K562 (cell line): Measurements from ENCODE around the gene SLC49A3. TPM values are rescaled to one million over a fixed set of nuclear protein-coding genes. Genes with fewer than 3 reads are reported as not detected.

Experiments
- ATAC-seq: fragments of 200-7000 bp; cut with Tn5 transposase; 3 replicates; pipeline ENCODE4 v1.9.1; 2020; ENCODE audit warnings: moderate library complexity
- BruUV-seq: library from RNA; stranded (reverse); fragments of 400-500 nt; replicated peaks from 2 replicates; lab custom pipeline; 2021; lab: Mats Ljungman, UMichigan
- CTCF ChIA-PET: fragments of 300-600 bp; formaldehyde crosslinking; extraction: SDS; loops from one replicate; lab custom pipeline; 2021; ENCODE audit warnings: low intra/inter-chr PET ratio; lab: Yijun Ruan, JAX
- POLR2A ChIA-PET: fragments of 300-600, 350-650 bp; sonication (Branson Sonifier 250); formaldehyde crosslinking; extraction: SDS; loops from one replicate; lab custom pipeline; 2021; ENCODE audit warnings: antibody characterized with exemption, inconsistent platforms; lab: Yijun Ruan, JAX
- DNase-seq, 4 experiments: peaks; one replicate each; pipeline versions ENCODE4 v3.0.0 to v3.0.0-alpha.2; 2011 to 2018; ENCODE audit warnings: low spot score in 3 of 4, mixed read lengths in 3 of 4; ENCODE audit errors: extremely low read depth in 1 of 4
- FAIRE-seq: peaks from 2 replicates; lab custom pipeline; 2011; peaks lifted over from hg19 to GRCh38; lab: Jason Lieb, UNC
- H2AFZ ChIP-seq: 2 replicates; pipeline ENCODE4 v1.6.0; 2011; ENCODE audit warnings: low read depth, low read length, control low read depth, inconsistent platforms
- H3K27ac ChIP-seq: fragments of 200-600 bp; 3 replicates; pipeline ENCODE4 v1.8.0; 2011; ENCODE audit warnings: low read depth, mild to moderate bottlenecking, control low read depth, inconsistent platforms, low read length, moderate library complexity, mixed read lengths; ENCODE audit errors: extremely low read depth
- H3K27me3 ChIP-seq, 2 experiments: fragments of 300-600 bp in 1 of 2; 2 replicates in 1 of 2; 3 replicates in 1 of 2; pipeline versions ENCODE4 v1.6.0 to v1.8.0; 2011; ENCODE audit warnings: inconsistent platforms in 2 of 2, low read length in 2 of 2, mild to moderate bottlenecking in 1 of 2, mixed read lengths in 1 of 2, moderate library complexity in 1 of 2; ENCODE audit not compliant: control insufficient read depth in 2 of 2, insufficient read depth in 2 of 2
- H3K36me3 ChIP-seq: fragments of 300-600 bp; 3 replicates; pipeline ENCODE4 v1.8.0; 2011; ENCODE audit warnings: mild to moderate bottlenecking, low read length, inconsistent platforms; ENCODE audit not compliant: control insufficient read depth, insufficient read depth
- H3K4me1 ChIP-seq, 2 experiments: fragments of 200-600 bp in 1 of 2; replicated peaks in 1 of 2; 2 replicates in 1 of 2; 3 replicates in 1 of 2; pipeline versions ENCODE4 v1.5.1 to v1.8.0; 2011; ENCODE audit warnings: inconsistent platforms in 2 of 2, low read length in 2 of 2, mild to moderate bottlenecking in 1 of 2, mixed read lengths in 1 of 2, moderate library complexity in 1 of 2; ENCODE audit not compliant: control insufficient read depth in 2 of 2, insufficient read depth in 2 of 2
- H3K4me2 ChIP-seq: 2 replicates; pipeline ENCODE4 v1.6.1; 2011; ENCODE audit warnings: low read length, control low read depth, inconsistent platforms, mixed read lengths; ENCODE audit not compliant: insufficient read depth
- H3K4me3 ChIP-seq: fragments of 200-600 bp; sonication (generic), shearing (Covaris generic); 2 replicates; pipeline ENCODE4 v1.5.1; 2016; ENCODE audit warnings: control low read depth, inconsistent platforms
- H3K79me2 ChIP-seq: fragments of 200-600 bp; 3 replicates; pipeline ENCODE4 v1.8.0; 2011; ENCODE audit warnings: low read length, inconsistent platforms; ENCODE audit not compliant: control insufficient read depth, insufficient read depth
- H3K9ac ChIP-seq, 2 experiments: 2 replicates each; pipeline versions ENCODE4 v1.6.0 to v1.6.1; 2011; ENCODE audit warnings: low read depth in 2 of 2, low read length in 2 of 2, control low read depth in 1 of 2, inconsistent platforms in 1 of 2, mild to moderate bottlenecking in 1 of 2, mixed read lengths in 1 of 2; ENCODE audit not compliant: insufficient read depth in 1 of 2
- H3K9me1 ChIP-seq: one replicate; pipeline ENCODE4 v1.6.0; 2011; ENCODE audit warnings: inconsistent platforms, mild to moderate bottlenecking, low read length, moderate library complexity; ENCODE audit not compliant: control insufficient read depth, insufficient read depth
- H3K9me3 ChIP-seq: replicated peaks from 2 replicates; pipeline ENCODE4 v1.5.1; 2011; ENCODE audit warnings: low read depth, low read length, inconsistent platforms; ENCODE audit not compliant: control insufficient read depth, insufficient read depth
- H4K20me1 ChIP-seq: replicated peaks from 2 replicates; pipeline ENCODE4 v1.6.1; 2011; ENCODE audit warnings: low read length, inconsistent platforms, mixed read lengths; ENCODE audit not compliant: control insufficient read depth, insufficient read depth
- EWSR1 ChIP-seq: fragments of 450-650 bp; IDR thresholded peaks from 2 replicates; pipeline ENCODE4 v1.6.1; 2018; ENCODE audit warnings: borderline replicate concordance, mild to moderate bottlenecking, low read depth, moderate library complexity; ENCODE audit not compliant: partially characterized antibody
- NR2C2 ChIP-seq, 2 experiments: fragments of 200-800 bp in 1 of 2; sonication (Bioruptor generic) in 1 of 2; sonication (generic) in 1 of 2; formaldehyde crosslinking in 1 of 2; IDR thresholded peaks; 2 replicates each; pipeline versions ENCODE4 v1.6.1 to v1.8.0; 2016 to 2022; ENCODE audit warnings: mild to moderate bottlenecking in 1 of 2, missing compliant biosample characterization in 1 of 2, missing genetic modification characterization in 1 of 2, missing genetic modification reagents in 1 of 2
- TOE1 ChIP-seq, 2 experiments: fragments of 450-650 bp in 1 of 2; sonication (generic) in 1 of 2; formaldehyde crosslinking in 1 of 2; IDR thresholded peaks; 2 replicates each; pipeline versions ENCODE4 v1.7.1 to v1.8.0; 2016 to 2022; ENCODE audit warnings: borderline replicate concordance in 2 of 2, mild to moderate bottlenecking in 2 of 2, antibody characterized with exemption in 1 of 2, inconsistent platforms in 1 of 2, low read depth in 1 of 2, missing genetic modification reagents in 1 of 2, moderate library complexity in 1 of 2
- WGBS: fragments of 100-300 bp; shearing (Covaris generic); methylation state at CpG from one replicate; pipeline ENCODE4 v1.1.6; 2016; ENCODE audit warnings: low coverage, mixed read lengths; ENCODE audit not compliant: insufficient coverage; ENCODE audit errors: missing lambda C conversion rate; 5-methylcytosine and 5-hydroxymethylcytosine counted together
- in situ Hi-C: fragments of 300-500 bp; cut with MboI; formaldehyde crosslinking; loops from 4 replicates; pipeline ENCODE4 v1.15.0; 2018; ENCODE audit warnings: inconsistent platforms, mixed read lengths
- intact Hi-C: fragments of 100-400 bp; cut with micrococcal nuclease; formaldehyde crosslinking; loops from 2 replicates; pipeline ENCODE4 v1.14.2; 2022
- polyA plus RNA-seq, 8 experiments: library from polyadenylated mRNA; depleted of rRNA in 4 of 8; stranded (reverse) in 5 of 8; unstranded in 3 of 8; fragments of >200 nt; fragmentation: Nextera tagmentation in 2 of 8; fragmentation: Illumina TruSeq in 1 of 8; extraction: Ambion mirVana in 2 of 8; extraction: Trizol in 1 of 8; gene quantifications; 2 replicates each; pipeline versions ENCODE4 v1.2.1 to v1.2.3, GENCODE V29; 2011 to 2014; ENCODE audit warnings: inconsistent platforms in 1 of 8, missing spikeins in 1 of 8
- total RNA-seq, 7 experiments: library from RNA; depleted of rRNA in 6 of 7; stranded (reverse); fragments of >200 nt in 6 of 7; fragmentation: Illumina TruSeq in 2 of 7; extraction: Trizol in 2 of 7; gene quantifications; 2 replicates each; pipeline versions ENCODE4 v1.2.1 to v1.2.3, GENCODE V29; 2011 to 2021; ENCODE audit warnings: low replicate concordance in 1 of 7

SLC49A3 gene
- total and polyA plus RNA-seq, 9 of the 15 experiments (the other 6 are each of a cell fraction or from before 2014, with no cell fraction given) = 0.24 to 0.41 TPM; not detected in 7

- BruUV-seq = no TSS peak
- no peaks in the 10 kb centered on the region for H4K20me1 ChIP-seq
- DNase-seq = no peak
- no peak overlapping the region for H3K27ac ChIP-seq
- FAIRE-seq = no peak
- H3K27me3 ChIP-seq = peaks cover 20 to 44% of the 10 kb centered on the region in 2 experiments; a peak in 4 of 5 replicates
- H3K36me3 ChIP-seq = no peaks in the 10 kb centered on the region
- intact Hi-C loops = no loop called here
- no peak for TF ChIP-seq TOE1 (IDR thresholded peaks at IDR 0.05; ENCODE audit: borderline replicate concordance)
- TF ChIP-seq TOE1 (CRISPR knock-in tag; IDR thresholded peaks at IDR 0.05; ENCODE audit: borderline replicate concordance, low read depth) = no peak
- TF ChIP-seq NR2C2 (CRISPR knock-in tag; IDR thresholded peaks at IDR 0.05) = no peak
- peak; percentile 62 for TF ChIP-seq NR2C2 (tag; IDR thresholded peaks at IDR 0.05)
- no peak for TF ChIP-seq EWSR1
- H3K79me2 ChIP-seq = no peaks in the 10 kb centered on the region
- H3K9me1 ChIP-seq = no peaks in the 10 kb centered on the region
- no peak overlapping the region for H3K4me2 ChIP-seq
- in situ Hi-C loops = no loop called here
- no peak overlapping the region for H3K4me3 ChIP-seq
- whole genome bisulfite sequencing = 15% methylated on average over 13 of the region's 27 CpGs
- ATAC-seq = no peak
- peaks cover 3% of the 10 kb centered on the region; the same call in 1 of the 2 replicates for H3K9me3 ChIP-seq
- no peak overlapping the region for H2AFZ ChIP-seq
- H3K4me1 ChIP-seq = peaks cover 0 to 56% of the 10 kb centered on the region in 2 experiments; a peak in 2 of 5 replicates
- ChIA-PET CTCF (no interaction called here), POLR2A (interaction anchor here (1.0 kb wide), 1 partner anchor 43 kb away, joined by 3 read pairs; no protein-coding TSS in a partner anchor)
- H3K9ac ChIP-seq = no peak overlapping the region
Measured at GRCh38 chr4:657834-658667, 30.9 kb downstream of the SLC49A3 start.
